ENCODE measurements around the gene FAM170B.

The FAM170B gene

GRCh38 chr10:49153115-49153514 lies 19.3 kb upstream of the FAM170B start:
- Histone ChIP-seq H3K27me3 (no peaks in the 10 kb centered on the region), H3K36me3 (peaks cover 26% of the 10 kb centered on the region), H3K4me1 (ENCODE audit: control insufficient read depth in 1 of 2, insufficient read depth in 1 of 2, low read depth in 1 of 2, low read length in 1 of 2) (no peaks in the 10 kb centered on the region), H3K9me3 (no peaks in the 10 kb centered on the region), H3K4me3 (ENCODE audit: low read depth in 1 of 2, low read length in 1 of 2) (no peak overlapping the region), H3K27ac (no peak overlapping the region)
- TF ChIP-seq CTCF (IDR thresholded peaks at IDR 0.05): no peak

- Histone ChIP-seq H3K27ac (no peak overlapping the region), H3K4me1 (ENCODE audit: control insufficient read depth in 1 of 2, insufficient read depth in 1 of 2, low read depth in 1 of 2, low read length in 1 of 2) (no peaks in the 10 kb centered on the region), H3K36me3 (peaks cover 26% of the 10 kb centered on the region), H3K27me3 (no peaks in the 10 kb centered on the region), H3K9me3 (no peaks in the 10 kb centered on the region), H3K4me3 (ENCODE audit: low read depth in 1 of 2, low read length in 1 of 2) (no peak overlapping the region)
- TF ChIP-seq CTCF (IDR thresholded peaks at IDR 0.05): no peak
Measured at GRCh38 chr10:49152663-49153062, 18.8 kb upstream of the FAM170B start.

GRCh38 chr10:49152037-49152436 lies 18.2 kb upstream of the FAM170B start:
- Histone ChIP-seq H3K4me3 (ENCODE audit: low read depth in 1 of 2, low read length in 1 of 2) (no peak overlapping the region), H3K27me3 (no peaks in the 10 kb centered on the region), H3K36me3 (peaks cover 23% of the 10 kb centered on the region), H3K9me3 (no peaks in the 10 kb centered on the region), H3K27ac (no peak overlapping the region), H3K4me1 (ENCODE audit: control insufficient read depth in 1 of 2, insufficient read depth in 1 of 2, low read depth in 1 of 2, low read length in 1 of 2) (no peaks in the 10 kb centered on the region)
- TF ChIP-seq CTCF (IDR thresholded peaks at IDR 0.05): no peak

GRCh38 chr10:49151481-49151880 lies 17.7 kb upstream of the FAM170B start:
- H3K36me3 ChIP-seq: peaks cover 17% of the 10 kb centered on the region
- TF ChIP-seq CTCF (IDR thresholded peaks at IDR 0.05): no peak

GRCh38 chr10:49151025-49151445 lies 17.2 kb upstream of the FAM170B start:
- Histone ChIP-seq H3K27me3 (no peaks in the 10 kb centered on the region), H3K27ac (no peak overlapping the region), H3K9me3 (no peaks in the 10 kb centered on the region), H3K4me3 (ENCODE audit: low read depth in 1 of 2, low read length in 1 of 2) (no peak overlapping the region), H3K36me3 (peaks cover 16% of the 10 kb centered on the region), H3K4me1 (ENCODE audit: control insufficient read depth in 1 of 2, insufficient read depth in 1 of 2, low read depth in 1 of 2, low read length in 1 of 2) (no peaks in the 10 kb centered on the region)
- TF ChIP-seq CTCF (IDR thresholded peaks at IDR 0.05): no peak

More at GRCh38 chr10:49151481-49151880, 17.7 kb upstream of the FAM170B start:
- Histone ChIP-seq H3K27me3 (no peaks in the 10 kb centered on the region), H3K9me3 (no peaks in the 10 kb centered on the region), H3K4me3 (ENCODE audit: low read depth in 1 of 2, low read length in 1 of 2) (no peak overlapping the region), H3K27ac (no peak overlapping the region), H3K4me1 (ENCODE audit: control insufficient read depth in 1 of 2, insufficient read depth in 1 of 2, low read depth in 1 of 2, low read length in 1 of 2) (no peaks in the 10 kb centered on the region)

GRCh38 chr10:49150426-49150825 lies 16.6 kb upstream of the FAM170B start:
- no peaks in the 10 kb centered on the region for H3K27me3 ChIP-seq
- H3K4me1 ChIP-seq (ENCODE audit: control insufficient read depth in 1 of 2, insufficient read depth in 1 of 2, low read depth in 1 of 2, low read length in 1 of 2): no peaks in the 10 kb centered on the region
- no peaks in the 10 kb centered on the region for H3K9me3 ChIP-seq
- no peak for TF ChIP-seq CTCF (IDR thresholded peaks at IDR 0.05)
- H3K27ac ChIP-seq: no peak overlapping the region
- H3K36me3 ChIP-seq: peaks cover 13% of the 10 kb centered on the region
- no peak overlapping the region for H3K4me3 ChIP-seq (ENCODE audit: low read depth in 1 of 2, low read length in 1 of 2)

All from neutrophil (primary cell).